HG03139 (cell line): ENCODE results near the gene NF1.
"Not testable (repeated sequence)": the region's sequence is repeated elsewhere in the genome, so short reads cannot be mapped to it uniquely, and the experiment has no call there.

Source experiments
- ATAC-seq: cut with Tn5 transposase; IDR thresholded peaks from one replicate; pipeline ENCODE4 v1.9.1; 2021; ENCODE audit not compliant: unreplicated experiment

NF1 gene

DNA sequence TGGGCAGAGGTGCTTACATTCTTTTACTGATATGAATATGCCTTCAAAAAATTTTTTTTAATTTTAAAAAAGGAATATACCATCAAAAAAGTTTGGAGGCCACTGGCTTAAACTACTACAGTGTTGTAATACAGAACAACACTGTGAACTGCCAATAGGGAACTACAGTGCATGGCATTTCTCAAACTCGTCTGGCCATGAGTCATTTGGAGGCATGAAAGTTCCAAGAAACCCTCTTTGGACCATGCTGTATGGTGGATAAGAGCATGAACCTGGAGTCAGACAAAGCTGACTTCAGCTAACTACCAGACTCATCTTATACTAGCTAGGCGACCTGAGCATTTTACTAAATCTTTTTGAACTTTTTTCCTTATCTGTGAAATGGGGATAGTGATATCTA, 9.2 kb upstream of the NF1 start:
- no peak for ATAC-seq

DNA sequence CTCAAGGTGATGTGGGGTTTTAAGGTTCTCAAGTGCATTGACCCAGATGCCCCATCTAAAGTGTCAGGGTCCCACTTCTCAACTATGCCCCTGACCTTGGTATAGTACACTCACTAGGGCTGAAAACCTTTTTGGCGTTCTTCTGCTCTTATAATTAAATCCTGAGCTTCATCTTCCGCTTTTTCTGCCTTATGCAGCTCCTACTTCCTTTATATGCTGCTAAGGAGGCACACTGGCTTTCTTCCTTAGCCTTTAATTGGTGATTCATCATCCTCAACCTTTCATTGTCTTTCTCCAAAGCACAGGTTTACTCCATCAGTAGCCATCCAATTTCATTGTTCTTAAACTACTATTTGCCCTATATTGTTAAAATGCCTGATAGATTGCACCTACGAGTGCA, 5.3 kb upstream of the NF1 start:
- no peak for ATAC-seq

DNA sequence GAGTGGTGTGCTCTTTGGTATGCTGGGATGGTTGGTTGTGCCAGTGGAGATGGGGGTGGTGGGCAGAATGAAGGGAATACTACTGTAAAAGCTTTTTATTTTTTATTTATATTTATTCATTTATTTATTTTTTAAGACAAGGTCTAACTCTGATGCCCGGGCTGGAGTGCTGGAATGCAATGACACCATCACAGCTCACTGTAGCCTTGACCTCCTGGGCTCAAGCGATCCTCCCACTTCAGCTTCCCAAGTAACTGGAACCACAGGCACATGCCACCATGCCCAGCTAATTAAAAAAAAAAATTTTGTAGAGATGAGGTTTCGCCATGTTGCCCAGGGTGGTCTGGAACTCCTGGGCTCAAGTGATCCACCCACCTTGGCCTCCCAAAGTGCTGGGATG, 4.1 kb upstream of the NF1 start:
- ATAC-seq: not testable (repeated sequence)

DNA sequence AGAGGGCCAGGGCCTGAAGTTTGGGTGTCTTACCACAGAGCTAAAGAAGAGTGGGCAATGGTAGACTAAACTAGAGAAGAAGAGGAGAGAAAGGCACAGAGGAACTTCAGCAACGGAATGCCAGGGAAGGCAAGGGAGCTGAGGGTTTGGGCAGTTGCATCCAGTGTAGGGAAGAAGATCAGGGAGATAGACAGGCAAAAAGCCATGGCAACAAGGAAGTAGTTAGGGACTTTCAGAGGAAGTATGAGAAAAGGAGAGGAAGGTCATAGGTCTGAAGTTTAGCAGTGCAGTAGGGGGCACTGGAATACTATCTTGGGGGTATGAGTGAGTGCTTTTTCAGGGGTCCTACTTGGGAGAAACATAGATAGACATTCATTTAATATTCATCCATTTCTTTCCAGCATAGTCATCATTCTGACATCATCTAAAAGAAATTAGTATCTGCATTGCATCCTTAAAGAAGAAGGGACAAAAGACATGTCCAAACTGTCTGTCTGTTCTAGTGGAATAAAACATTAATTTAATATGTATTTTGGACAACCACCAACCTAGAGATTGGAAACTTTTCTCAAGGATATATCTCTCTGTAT, 2.2 kb upstream of the NF1 start:
- no peak for ATAC-seq

DNA sequence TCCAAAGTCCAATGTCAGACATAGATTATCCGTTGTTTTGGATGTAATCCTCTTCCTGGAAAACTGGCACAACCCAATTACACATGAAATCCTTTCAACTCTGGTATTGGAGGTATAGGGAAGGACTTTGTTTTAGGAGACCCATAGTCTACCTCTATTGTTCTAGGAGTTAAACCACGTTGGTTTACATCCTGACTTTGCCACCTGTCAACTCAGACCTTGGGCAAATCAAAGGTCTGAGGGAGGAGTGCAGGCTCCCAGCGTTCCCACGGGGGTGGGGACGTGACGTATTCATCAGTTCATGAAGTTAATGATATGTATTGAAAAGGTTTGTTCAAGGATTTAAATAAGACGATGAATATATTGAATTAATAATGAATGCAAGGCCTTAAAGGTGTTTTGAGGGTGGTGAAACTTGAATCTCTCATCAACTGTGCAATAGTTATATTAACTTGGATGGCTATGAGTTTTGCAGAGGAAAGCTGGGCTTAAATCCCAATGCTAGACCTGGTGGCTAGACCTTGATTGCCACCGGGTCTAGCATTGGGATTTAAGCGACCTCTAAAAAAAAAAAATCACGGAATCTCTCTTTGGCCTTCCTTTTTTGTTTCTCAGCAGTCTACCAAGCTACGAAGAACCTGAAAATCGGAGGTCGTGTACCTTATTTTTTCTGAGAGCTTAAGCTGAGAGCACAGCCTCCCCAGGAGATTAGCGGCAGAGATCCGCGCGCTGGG, 744 bp upstream of the NF1 start:
- ATAC-seq: no peak

DNA sequence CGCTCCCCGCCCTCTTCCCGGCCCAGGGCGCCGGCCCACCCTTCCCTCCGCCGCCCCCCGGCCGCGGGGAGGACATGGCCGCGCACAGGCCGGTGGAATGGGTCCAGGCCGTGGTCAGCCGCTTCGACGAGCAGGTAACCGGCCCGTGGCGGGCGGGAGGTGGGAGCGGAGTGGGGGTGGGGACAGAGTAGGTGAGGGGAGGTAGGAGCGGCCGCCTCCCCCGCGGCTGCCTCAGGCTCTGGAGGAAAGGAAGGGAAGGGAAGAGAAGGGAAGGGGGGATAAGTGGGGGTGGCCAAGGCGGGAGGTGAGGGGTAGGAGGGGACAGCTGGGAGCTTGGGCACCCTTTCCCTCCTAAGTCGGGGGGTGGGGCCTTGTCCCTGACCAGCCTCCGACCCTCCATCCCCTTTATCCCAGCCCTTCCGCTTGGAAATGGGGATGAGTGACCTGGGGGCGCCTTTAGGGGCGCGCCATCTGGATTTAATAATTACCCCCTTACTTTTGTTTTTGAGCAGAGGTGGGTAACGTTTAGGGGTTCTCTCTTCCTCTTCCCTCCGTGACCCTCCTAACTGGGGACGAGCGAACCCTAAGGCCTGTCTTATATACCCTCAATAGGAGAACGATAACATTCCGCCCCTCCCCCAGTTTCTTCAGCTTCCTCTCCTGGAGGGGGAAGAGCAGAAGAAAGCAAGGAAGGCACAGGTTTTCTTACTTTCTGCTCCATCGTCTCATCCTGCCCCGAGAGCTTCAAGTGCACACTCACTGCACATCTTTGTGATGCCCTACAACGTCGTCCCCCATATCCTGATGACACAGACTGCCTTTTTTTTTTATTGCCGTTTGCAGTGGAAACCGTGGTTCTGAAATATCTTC, 694 bp downstream of the NF1 start:
- peak; percentile 13 for ATAC-seq

DNA sequence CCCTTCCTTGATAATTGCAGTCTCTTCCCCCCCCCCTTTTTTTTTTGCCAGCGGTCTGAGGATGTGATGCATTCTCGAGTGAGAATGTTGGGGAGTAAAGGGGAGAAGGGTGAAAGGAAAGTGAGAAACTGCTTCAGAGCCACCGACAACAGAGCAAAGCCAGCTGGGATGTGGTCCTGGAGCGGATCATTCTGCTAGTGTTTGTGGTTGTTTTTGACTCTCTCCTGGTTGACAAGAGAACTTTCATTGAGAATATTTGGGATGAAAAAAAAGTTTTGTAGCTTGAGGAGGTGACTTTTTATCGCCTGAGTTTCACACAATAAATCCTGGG, 1.3 kb downstream of the NF1 start:
- ATAC-seq: no peak

DNA sequence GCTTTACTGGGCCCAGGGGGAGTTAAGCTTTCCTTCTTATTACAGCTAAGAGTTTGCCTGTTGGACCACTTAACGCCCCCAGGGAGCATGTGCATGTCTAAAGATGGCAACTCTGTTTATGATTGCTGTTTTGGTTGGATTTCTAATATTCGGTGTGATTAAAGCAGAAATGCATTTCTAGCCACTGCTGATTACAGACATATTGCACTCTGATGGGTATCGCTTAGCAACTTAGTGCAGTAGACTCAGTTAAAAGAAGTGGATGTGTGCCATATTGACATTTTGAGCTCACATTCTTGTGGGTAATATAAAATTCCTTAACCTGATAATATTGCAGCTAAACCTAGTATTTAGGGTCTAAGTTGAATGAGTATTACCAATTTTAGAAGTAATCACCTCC, 4.2 kb downstream of the NF1 start:
- no peak for ATAC-seq

DNA sequence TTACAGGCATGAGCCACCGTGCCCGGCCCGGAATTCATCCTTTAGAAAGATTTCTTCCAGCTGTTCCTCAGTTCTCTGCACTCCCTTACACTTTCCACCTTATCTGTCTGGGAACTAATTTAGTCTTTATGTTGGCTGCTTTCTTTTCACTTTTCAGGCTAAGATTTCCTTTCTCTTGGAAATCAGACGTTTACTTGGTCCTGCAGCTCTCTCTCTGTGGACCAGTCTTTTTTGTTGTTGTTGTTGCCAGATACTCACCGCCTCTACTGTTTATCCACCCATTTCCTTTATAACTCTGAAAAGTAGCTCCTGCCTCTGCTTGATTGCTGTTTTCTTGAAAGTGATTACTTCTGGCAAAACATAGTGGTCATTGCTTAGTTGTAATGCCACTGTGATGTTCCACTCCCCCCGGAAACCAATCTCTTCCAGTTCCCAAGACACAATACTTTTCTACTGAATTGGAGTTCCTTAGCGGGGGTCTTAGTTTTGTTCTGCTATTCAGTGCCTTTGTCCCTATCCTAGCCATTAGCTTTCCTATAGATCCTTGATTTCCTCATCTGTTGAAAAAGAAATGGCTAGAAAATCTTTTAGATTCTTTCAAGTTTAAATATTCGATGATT, 6.2 kb downstream of the NF1 start:
- no peak for ATAC-seq

DNA sequence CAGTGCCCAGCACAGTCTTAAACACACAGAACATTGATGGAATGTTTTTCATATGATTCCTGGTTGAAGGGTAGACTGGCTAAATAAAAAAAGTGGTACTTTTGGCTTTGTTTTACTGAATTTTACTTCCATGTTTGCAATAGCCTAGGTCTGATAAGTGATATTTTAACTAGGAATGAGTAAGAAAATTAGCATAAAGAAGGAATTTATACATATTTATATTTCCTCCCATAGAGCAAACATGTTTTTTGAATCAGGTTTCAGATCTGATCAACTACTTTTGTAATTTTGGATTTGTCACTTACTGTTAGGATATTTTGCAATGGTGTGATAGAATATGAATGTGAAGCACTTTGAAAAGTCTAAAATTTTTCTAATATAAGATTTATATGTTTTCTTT, 7.2 kb downstream of the NF1 start:
- ATAC-seq: no peak

DNA sequence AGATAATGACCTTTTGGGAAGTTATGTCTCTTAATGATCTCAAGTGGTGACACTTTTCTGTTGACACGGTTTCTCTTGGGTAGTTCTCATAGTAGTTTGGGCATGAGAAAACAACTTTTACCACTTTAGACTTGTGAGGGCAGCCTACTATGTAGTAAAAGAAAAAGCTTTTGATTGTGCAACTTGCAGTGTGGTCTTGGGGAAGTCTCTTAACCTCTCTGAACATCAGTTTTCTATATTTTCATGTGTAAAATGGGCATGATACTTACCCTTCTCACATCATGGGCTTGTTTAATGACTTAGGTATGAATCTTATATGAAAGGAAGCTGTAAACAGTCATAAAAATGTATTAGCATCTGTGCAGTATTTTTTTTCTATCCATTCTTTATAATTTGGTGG, 11.2 kb downstream of the NF1 start:
- no peak for ATAC-seq

DNA sequence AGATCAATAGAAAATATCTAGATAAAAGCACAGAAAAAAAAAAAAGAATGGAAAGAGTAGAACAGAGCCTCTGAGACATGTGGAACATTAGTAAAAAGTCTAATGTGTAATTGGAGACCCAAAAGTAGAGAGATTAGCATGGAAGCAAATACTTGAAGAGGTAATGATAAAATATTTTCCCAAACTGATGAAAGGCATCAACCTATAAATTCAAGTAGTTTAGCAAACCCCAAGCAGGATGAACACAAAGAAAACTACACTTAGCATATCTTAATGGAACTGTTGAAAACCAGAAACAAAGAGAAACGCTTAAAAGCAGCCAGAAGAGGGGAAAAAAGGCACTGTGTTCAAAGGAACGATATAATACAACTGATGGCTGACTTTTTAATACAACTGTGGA, 16.4 kb downstream of the NF1 start:
- no peak for ATAC-seq

DNA sequence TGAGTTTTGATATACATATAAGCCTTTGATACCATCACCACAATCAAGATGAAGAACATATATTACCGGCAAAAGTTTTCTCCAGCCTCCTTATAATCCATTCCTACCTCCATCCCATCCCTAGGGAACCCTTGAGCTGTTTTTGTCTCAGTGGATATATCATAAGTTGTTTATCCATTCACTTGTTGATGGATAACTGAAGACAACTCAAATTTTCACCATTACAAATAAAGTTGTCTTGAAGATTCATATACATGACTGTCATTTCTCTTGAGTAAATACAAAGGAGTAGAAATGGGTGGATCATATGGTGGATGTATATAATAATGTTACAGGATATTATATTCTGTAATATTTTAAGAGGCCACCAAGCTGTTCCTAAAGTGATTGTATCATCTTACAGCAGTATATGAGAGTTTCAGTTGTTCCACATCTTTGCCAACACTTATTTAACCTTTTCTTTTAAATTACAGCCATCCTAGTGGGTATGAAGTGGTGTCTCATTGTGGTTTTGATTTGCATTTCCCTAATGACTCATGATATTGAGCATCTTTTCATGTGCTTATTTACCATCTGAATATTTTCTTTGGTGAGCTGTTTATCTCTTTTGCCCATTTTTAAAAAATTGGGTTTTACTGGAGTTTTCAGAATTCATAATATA, 17.4 kb downstream of the NF1 start:
- ATAC-seq: no peak

DNA sequence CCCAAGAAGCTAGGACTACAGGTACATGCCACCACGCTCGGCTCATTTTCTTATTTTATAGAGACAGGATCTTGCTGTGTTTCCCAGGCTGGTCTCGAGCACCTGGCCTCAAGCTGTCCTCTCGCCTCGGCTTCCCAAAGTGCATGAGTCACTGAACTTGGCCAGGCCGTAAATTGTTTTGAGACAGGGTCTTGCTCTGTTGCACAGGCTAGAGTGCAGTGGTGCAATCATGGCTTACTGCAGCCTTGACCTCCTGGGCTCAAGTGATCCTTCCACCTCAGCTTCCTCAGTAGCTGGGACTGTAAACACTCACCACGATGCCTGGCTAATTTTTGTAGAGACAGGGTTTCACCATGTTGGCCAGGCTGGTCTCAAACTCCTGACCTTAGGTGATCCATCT, 18.6 kb downstream of the NF1 start:
- not testable (repeated sequence) for ATAC-seq

DNA sequence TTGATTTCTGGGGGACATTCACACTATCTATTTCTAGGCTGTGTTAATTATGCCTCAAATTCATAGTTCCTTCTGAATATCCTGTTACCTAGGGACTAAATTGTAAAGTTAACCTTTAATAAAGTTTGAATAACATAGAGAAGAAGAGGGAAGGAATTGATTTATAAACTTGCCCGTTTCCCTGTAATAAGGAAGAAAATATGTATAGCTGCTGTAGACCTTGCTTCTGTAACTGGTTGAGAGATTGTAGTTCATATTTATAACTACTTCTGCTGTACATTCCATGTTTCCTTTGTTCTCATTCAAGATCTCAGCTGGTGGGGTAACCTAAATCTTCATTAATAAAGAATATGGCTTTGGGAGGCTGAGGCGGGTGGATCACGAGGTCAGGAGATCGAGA, 19.2 kb downstream of the NF1 start:
- no peak for ATAC-seq

DNA sequence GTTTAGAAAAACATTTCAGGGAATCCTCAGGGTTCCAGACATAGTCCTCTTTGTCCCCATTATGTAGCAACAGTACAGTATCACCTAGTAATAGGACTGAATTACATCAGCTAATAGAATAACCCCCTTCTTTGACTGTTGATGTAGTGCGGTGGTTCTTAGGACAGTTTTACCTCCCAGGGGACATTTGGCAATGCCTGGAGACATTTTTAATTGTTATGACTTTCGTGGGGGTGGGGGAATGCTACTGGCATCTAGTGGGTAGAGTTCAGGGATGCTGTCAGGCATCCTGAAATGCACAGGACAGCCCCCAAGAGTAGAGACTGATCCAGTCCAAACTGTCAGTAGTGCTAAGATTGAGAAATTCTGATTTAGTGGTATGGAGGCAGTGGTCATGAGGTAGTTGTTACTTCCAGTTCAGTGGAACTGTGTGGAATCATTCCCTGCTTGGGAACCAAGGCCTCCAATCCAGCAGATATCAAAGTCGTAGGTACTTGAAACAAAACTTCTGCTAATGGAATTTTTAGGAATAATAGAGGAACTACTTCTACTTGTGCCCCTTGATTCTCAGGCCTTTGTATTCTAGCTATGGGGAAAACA, 20.3 kb downstream of the NF1 start:
- no peak for ATAC-seq

DNA sequence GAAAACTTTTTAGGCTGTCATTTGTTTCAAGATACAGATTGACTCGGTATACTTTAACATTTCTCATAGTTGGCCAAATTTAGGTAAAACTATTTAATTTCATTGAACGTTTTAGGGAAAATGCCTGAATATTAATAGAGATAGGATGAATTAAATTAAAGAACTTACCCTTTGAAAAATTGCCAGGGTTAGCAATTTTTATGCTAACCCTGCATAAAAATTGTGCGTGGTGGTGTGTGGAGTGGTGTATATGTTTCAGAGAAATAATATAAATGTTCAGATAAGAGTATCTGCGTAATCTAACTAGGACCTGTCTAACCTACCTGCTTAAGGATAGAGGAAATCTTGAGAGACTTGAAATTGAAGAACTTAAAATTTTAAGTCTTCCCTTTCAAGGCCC, 21.4 kb downstream of the NF1 start:
- ATAC-seq: no peak

DNA sequence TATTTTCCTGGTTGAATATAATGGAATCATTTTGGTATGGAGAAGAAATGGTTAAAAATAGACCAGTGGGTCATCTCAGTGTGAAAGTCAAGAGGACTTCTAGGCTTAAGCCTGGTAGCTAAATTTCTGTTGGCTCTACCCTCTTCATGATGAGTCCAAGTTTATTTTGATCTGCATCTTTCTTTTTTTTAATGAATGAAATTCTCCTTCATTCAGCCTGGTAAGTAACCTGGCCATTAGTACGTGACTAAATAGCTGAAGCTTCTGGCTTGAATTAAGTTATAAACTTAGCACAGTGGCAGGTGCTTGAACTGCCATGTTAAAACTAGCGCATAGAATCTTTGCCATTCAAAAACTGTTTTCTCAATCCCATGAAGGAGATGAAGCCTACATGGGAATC, 28.0 kb downstream of the NF1 start:
- no peak for ATAC-seq

DNA sequence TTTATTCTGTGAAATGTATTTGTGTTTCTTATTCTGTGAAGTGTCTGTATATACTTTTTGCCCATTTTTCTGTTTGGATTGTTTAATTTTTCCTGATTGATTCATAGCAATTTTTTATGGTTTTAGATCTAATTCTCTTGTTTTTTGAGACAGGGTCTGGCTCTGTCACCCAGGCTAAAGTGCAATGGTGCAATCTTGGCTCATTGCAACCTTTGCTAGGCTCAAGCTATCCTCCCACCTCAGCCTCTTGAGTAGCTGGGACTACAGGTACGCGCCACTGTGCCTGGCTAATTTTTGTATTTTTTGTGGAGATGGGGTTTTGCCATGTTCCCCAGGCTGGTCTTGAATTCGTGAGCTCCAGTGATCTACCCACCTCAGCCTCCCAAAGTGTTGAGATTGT, 31.5 kb downstream of the NF1 start:
- no peak for ATAC-seq

DNA sequence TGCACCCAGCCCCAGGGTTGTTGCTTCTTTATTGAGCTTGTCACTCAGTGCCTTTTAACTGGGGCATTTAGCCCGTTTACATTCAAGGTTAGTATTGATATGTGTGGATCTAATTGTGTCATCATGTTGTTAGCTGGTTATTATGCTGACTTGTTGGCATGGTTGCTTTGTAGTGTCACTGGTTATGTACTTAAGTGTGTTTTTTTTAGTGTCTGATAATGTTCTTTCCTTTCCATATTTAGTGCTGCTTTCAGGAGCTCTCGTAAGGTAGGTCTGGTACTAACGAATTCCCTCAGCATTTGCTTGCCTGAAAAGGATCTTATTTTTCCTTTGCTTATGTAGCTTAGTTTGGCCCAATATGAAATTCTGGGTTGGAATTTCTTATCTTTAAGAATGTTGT, 33.5 kb downstream of the NF1 start:
- no peak for ATAC-seq
